NCI-H1105 (cell line): ENCODE results near the gene CNTNAP5.
A peak's percentile ranks its signal among the peaks of the same experiment; 100 is the strongest.

Source experiments
- DNase-seq: peaks from one replicate; lab custom pipeline; 2025; lab: John Stamatoyannopoulos, UW

The CNTNAP5 gene

GRCh38 chr2:124025171-124025580, at the start of gene CNTNAP5:
Gene CNTNAP5, plus strand, starts transcription at chr2:124025287. Its CDS starts 364 bp downstream, at chr2:124025651.
- DNase-seq, result peak; percentile 71

- no peak for DNase-seq
Observed at GRCh38 chr2:123976054-123976648, 48.9 kb upstream of the CNTNAP5 start.

DNA sequence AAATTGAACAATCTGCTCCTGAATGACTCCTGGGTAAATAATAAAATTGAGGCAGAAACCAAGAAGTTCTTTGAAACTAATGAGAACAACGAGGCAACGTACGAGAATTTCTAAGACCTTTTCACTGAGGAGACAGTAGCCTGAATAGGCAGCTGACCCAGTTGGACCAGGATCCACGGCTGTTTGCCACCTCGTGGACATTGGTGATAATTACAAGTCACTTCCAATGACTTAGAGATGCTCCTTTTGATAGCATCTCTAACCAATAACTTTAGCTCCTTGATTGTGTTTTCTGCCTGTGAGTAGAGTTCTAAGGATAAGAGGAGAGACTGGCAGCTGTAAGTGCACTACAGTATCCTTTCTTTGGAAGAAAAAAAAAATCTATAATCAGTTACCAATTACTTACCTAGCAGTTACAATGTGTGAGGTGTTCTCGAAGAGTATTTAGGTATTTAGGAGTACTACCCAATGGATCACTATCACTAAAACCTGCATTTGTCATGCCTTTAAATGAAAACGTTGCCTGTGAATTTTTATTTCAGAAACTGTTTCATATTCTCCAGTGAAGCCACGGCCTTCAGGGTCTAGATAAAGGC, 31.3 kb upstream of the CNTNAP5 start:
- DNase-seq, result no peak

DNA sequence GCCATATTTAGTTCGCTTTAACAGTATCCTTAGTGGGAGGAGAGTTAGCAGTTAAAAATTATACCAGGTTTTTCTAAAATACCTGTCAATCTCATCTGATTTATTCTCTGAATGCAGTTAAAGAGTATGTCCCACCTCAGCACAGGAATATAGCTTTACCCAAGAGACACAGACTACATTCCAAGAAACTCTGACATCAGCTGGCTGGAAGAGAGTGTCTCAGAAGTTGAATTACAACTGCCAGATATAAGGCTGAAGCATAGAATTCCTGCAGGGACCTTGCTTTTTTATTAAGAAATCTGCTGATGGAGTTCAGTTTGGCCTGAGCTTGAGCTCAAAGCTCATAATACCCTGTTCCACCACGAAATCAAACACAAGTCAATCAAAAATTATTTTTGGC, 25.4 kb upstream of the CNTNAP5 start:
- DNase-seq, result no peak

GRCh38 chr2:124001696-124002430, 23.2 kb upstream of the CNTNAP5 start:
- peak; percentile 91 for DNase-seq

DNA sequence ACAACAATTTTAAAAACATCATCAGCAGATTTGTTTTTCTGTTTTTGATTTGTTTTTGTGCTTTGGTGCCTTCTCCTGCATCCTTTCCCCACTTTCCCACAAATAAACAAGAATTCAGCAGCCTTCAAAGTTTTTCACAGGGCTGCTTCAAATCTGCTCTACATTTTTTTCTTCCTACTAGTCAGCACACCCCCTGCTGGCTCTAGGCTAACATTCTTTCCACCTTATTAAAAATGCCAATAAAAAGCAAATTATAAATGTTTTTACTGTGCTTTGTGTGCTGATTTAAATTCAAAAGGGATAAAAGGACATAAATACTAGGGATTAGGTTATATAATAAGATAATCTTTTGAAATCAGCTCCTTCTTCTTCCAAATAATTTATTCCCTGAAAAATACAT, 6.2 kb upstream of the CNTNAP5 start:
- DNase-seq, result no peak

DNA sequence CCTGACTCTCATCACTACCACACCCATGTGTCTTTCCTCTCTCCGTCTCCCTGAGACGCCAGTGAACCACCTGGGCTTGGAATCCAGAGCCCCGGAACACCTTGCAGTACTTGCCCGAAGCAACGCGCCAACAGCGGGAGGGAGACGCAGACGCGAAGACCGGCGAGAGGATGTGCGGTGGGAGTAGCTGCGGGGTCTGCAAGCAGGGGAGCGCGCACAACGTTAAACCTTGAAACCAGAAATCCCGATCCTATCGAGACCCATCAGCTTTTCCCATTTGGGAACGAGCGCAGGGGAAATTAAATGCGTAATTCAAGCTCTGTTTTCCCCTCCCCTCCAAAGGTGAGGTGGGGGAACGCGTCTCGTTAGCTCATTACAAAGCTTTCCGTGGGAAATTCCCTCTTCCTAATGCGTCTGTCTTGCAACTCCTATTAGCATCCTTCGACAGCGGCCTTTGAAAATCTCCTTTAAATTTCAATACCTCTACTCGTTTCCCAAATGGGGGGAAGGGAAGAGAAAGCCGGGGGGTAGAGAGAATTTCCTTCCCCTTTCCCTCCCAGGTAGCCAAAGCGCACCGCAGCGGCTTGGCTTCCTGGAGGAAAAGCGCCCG, 421 bp upstream of the CNTNAP5 start:
- peak; percentile 20 for DNase-seq

DNA sequence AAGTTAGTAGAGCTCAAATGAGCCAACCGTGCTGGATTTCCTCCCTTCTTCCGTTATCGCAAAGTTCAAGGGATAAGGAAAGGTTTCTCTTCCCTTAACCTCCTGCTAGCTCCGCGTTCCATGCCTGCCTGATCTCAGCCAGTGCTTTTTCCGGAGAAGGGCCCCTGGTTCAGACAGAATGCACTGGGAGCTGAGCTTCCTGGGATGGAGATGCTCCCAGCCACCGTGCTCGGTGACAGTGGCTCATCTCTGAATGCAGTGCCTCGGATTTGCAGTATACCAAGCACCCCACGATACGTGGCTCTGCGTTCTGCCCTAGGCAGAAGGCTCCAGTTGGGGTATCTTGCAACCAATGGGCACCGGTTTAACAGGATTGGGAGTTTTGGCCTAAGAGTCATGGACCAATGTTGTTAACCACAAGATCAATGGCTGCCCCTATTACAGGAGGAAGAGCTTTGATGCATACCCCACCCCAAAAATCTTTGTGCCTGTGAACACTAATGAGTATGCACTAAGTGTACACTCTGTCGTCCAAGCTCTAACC, 876 bp downstream of the CNTNAP5 start:
- DNase-seq, result no peak

DNA sequence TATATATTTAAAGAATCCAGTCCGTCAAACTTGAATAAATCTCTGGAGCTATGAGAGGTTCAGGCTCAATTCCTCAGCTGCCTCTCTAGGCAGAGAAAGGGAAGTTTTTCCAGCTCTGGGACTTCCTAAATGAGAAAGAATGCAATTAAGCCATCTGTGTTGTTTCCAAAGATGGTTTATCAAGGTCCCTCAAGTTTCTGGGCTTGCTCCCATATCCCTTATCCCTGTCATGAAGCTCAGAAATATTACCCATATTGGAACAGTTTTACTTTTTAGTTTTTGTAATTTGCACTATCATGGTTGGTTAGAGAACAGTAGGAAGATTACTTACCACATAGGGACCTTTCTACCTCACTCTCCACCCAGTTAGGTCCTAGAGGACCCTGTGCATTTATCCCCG, 1.4 kb downstream of the CNTNAP5 start:
- DNase-seq, result no peak

DNA sequence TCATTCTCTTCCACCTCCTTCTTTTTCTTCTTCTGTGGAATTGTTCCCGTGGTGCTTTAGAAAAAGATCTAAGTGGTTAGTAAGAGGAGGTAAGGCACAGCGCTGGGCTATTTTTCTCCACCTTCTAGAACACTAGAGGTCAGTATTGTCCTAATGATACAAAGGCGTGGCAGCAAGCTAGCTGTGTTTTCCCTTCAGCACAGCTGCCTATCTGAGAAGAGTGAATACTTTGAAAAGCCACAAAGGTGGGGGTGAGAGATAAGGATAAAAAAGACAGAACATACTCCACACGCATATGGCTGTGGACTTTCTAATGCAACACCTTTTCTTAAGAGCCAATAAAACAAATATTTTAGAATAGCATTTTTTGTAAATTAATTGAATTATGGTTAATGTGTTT, 2.1 kb downstream of the CNTNAP5 start:
- peak; percentile 79 for DNase-seq

DNA sequence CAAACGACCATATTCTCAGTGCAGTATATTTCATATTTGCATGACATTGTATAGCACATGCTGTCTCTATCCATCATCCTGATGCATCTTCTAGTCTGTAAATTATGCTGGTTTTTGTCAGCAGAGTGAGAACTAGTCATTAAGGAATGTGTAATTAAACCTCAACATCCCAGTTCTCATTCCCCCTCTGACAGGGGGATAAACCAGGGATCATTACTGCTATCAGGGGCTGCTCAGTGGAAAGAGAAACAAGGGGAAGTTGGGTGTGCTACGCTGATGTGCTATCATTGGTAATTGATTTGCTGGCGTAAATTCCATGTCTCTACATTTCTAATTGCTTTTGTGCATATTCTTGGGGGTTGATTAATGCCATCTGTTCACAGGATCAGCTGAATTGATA, 7.7 kb downstream of the CNTNAP5 start:
- no peak for DNase-seq

GRCh38 chr2:124034265-124034664, 9.2 kb downstream of the CNTNAP5 start:
- no peak for DNase-seq

DNA sequence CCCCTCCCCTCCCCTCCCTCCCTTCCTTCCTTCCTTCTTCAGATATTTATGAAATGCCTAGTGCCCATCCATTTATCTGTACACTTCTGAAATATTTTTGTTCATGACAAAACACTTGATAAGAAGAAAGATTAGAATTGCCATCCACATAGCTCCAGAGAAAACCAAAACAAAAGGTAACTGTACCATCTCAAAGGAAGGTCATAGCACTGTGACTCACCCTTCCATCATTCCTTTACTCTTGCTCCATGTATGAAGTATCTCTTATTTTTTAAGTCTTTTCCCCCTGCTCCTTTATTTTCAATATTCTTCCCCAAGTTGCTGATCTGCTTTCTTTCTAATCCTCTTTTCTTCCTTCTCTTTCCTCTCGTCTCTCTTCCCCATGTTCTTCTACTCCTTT, 9.9 kb downstream of the CNTNAP5 start:
- DNase-seq, result no peak

GRCh38 chr2:124039032-124039431, 13.9 kb downstream of the CNTNAP5 start:
- no peak for DNase-seq

GRCh38 chr2:124039762-124040291, 14.7 kb downstream of the CNTNAP5 start:
- peak; percentile 79 for DNase-seq

- DNase-seq, result no peak
Observed at GRCh38 chr2:124045894-124046293, 20.8 kb downstream of the CNTNAP5 start.

DNA sequence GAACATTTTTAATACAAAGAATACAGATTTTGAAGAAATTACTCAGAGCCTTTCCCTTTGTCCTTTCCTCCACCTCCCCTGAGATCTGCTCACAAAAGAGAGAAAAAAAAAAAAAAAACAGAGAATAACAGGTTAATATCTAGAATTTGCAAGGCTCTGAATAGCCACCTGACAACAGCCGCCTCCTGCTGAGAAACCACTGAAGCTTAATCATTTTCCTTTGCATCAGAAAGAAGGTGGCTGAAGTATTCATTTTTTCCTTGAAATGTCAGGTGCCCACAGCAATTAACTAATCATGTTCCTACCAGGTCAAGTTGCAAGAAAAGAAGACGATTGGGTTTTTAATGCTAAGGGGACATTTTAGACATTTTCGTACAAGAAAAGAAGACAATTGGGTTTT, 21.2 kb downstream of the CNTNAP5 start:
- no peak for DNase-seq

DNA sequence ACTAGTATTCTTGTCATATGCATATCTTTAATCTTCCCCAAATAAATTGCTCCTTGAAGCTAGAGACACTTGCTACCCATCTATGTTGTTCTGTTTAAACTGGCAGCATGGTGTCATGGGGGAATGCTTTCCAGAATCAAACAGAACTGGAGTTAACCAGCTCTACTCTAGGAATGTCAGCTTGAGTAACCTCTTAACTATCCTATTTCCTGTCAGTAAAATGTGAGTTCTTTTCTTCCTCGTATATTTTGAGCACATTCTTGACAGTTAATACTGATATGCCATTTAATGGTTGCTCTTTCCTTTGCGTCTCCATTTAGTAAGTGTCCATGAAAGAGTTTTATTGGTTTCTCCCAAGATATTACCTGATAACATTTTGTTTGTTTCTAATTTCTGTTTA, 23.0 kb downstream of the CNTNAP5 start:
- no peak for DNase-seq

DNA sequence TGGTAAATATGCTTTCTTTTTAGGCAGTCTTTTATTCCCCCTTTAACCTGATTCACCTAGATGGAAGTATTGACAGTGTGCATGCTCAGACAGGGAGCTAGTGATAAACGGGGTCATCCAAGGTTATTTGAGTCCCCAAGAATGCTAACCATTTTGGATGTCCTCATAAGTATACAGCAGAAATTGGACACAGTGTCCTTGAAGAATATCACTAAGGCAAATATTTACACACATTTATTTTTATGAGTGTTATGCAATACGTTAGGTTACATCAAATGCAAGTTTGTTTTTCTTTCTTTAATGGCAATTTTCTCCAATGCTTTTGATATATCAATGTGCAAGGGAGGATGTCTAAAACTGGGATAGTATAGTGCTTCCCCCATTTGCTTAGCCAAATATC, 23.6 kb downstream of the CNTNAP5 start:
- DNase-seq, result no peak

DNA sequence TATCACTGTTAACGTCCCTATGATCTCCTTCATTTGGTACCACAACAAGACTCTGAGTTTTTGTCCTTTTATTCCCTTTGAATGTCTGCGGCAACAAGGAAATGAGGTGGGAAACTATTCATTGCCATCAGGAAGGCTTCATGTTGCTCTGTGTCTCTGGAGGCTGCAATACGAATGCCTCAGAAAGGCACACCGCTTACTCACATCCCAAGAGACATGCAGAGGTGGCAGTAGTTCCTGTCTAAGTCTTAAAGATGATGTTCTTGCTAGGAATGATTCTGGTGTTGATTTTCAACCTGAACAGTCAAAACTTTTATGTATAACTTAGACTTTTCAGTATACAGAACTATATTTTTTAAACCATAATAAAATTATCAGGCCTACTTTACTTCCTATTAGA, 24.0 kb downstream of the CNTNAP5 start:
- DNase-seq, result no peak

DNA sequence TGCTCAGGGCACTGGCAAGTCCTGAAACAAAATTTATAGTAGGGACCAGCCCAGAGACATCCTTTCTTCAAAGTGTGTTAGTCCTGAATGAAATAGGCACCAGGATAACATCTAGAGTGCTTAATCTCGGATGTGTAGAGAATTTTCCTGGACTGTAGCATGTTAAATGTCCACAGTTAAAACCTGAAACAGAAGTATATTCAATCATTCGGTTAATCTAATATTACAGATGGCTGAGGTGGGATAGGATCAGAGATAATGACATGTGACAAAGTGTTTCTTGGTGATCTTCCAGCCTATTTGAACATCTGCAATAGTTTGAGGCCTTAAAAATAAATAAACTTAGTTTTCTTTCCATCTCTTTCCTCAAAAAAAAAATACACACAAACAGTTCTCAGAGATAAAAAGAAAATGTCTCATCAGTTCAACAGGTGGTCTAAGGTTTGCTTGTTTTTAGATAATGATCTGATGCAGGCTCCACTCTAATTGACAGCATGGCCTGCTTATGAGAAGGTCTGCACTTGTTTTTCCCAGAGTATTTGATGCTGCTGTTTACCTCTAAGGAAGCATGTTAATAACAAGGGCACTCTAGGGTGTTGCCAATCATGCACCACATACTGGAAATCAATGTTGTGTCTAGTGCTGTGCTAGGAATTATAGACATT, 25.9 kb downstream of the CNTNAP5 start:
- DNase-seq, result no peak

GRCh38 chr2:124053796-124054195, 28.7 kb downstream of the CNTNAP5 start:
- DNase-seq, result no peak
